AG04450 (cell line): ENCODE results near the gene ZNF682. TPM values are rescaled to one million over a fixed set of nuclear protein-coding genes. Genes with fewer than 3 reads are reported as not detected.
"Not testable (repeated sequence)": the region's sequence is repeated elsewhere in the genome, so short reads cannot be mapped to it uniquely, and the experiment has no call there.

Experiments used
- CTCF ChIA-PET: fragments of 300-600, 350-600 bp; formaldehyde crosslinking; extraction: SDS; loops from one replicate; lab custom pipeline; 2022; ENCODE audit warnings: antibody characterized with exemption, inconsistent platforms; lab: Charles Lee
- POLR2A ChIA-PET: fragments of 350-600 bp; formaldehyde crosslinking; extraction: SDS; loops from one replicate; lab custom pipeline; 2021; ENCODE audit warnings: antibody characterized with exemption, inconsistent platforms; lab: Yijun Ruan, JAX
- DNase-seq: peaks from one replicate; pipeline ENCODE4 v3.0.0-alpha.2; 2011; ENCODE audit warnings: low read depth, low spot score
- H3K27ac ChIP-seq: one replicate; pipeline ENCODE4 v1.5.1; 2012; ENCODE audit warnings: low read depth, low read length, control low read depth
- H3K27me3 ChIP-seq: one replicate; pipeline ENCODE4 v1.6.0; 2012; ENCODE audit warnings: low read length; ENCODE audit not compliant: control insufficient read depth, insufficient read depth
- H3K4me3 ChIP-seq: 2 replicates; pipeline ENCODE4 v1.5.1; 2011; ENCODE audit warnings: mild to moderate bottlenecking, low read depth, low read length, control low read depth
- H3K9me3 ChIP-seq: 2 replicates; pipeline ENCODE4 v1.5.1; 2012; ENCODE audit warnings: low read length; ENCODE audit not compliant: control insufficient read depth, insufficient read depth
- polyA plus RNA-seq: library from polyadenylated mRNA; depleted of rRNA; stranded (reverse); fragments of >200 nt; gene quantifications from 2 replicates; pipeline ENCODE4 v1.2.3, GENCODE V29; 2011
- TF ChIP-seq, protein P1 (sequence below): IDR thresholded peaks from 2 replicates; pipeline ENCODE4 v1.5.1; 2011; ENCODE audit warnings: low read depth, low read length, control low read depth, inconsistent platforms

Gene ZNF682
- polyA plus RNA-seq, 1 experiment, result 2.0 TPM

DNA sequence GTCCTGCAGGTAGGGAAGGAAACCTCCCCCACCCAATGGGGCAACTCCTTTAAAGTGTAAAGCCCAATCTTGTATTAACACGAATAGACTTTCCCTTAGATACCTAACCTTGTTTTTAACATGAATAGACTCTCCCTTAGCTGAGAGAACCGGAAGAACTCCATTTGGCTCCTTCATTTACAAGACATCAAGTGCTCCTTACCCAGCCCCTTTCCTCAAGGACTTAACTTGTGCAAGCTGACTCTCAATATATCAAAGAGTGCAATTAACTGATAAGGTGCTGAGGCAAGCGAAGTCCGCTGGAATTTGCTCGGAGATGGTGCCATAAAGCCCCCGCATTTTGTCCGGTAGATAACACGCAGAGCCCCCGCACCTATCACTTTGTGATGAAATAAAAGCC, 28.6 kb upstream of the ZNF682 start:
- Histone ChIP-seq H3K27me3 (no peaks in the 10 kb centered on the region), H3K9me3 (peaks cover 13% of the 10 kb centered on the region), H3K4me3 (no peak overlapping the region), H3K27ac (no peak overlapping the region)
- POLR2A ChIA-PET, result no interaction called here
- CTCF ChIA-PET, result no interaction called here
- DNase-seq, result no peak
- TF ChIP-seq, protein P1, sequence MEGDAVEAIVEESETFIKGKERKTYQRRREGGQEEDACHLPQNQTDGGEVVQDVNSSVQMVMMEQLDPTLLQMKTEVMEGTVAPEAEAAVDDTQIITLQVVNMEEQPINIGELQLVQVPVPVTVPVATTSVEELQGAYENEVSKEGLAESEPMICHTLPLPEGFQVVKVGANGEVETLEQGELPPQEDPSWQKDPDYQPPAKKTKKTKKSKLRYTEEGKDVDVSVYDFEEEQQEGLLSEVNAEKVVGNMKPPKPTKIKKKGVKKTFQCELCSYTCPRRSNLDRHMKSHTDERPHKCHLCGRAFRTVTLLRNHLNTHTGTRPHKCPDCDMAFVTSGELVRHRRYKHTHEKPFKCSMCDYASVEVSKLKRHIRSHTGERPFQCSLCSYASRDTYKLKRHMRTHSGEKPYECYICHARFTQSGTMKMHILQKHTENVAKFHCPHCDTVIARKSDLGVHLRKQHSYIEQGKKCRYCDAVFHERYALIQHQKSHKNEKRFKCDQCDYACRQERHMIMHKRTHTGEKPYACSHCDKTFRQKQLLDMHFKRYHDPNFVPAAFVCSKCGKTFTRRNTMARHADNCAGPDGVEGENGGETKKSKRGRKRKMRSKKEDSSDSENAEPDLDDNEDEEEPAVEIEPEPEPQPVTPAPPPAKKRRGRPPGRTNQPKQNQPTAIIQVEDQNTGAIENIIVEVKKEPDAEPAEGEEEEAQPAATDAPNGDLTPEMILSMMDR, result no peak

DNA sequence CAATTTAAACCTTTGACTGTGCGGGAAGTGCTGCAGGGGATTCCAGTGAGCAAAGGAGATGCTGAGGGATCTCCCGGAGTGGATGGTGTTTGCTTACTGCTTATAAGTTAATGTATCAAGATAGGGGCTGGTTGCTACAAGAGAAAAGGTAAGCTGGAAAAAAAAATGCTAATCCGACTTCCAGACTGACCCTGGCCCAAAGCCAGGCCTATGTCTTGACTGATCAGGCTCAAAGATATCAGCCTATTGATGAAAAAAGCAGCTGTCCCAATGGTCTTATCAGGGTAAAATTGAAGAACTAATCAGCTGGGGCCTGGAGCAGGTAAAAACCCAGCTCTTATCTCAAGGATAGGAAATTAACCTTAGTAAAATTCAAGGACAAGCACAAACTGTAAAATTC, 27.6 kb upstream of the ZNF682 start:
- no peak overlapping the region for H3K27ac ChIP-seq
- H3K27me3 ChIP-seq, result no peaks in the 10 kb centered on the region
- H3K4me3 ChIP-seq, result no peak overlapping the region
- no peak for DNase-seq
- TF ChIP-seq, protein P1, result no peak
- peaks cover 13% of the 10 kb centered on the region for H3K9me3 ChIP-seq
- POLR2A ChIA-PET, result no interaction called here
- CTCF ChIA-PET, result no interaction called here

DNA sequence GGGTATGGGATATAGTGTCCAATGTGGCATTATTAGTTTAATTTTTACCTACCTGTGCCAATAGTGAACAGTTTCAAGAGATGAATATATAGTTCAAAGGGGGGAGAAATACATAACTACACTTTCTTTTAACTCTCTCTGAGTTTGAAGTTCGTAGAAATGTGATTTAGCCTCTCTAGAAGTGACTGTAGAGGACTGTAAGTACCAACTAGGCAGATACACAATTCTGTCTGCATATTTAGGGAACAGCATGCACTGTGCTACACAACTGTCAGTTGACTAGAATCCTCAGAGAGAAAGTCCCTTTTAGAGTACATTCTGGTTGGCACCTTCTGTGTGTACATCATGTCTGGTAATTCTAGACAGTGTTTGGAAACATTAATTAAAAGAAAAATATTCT, 21.0 kb upstream of the ZNF682 start:
- POLR2A ChIA-PET, result no interaction called here
- peaks cover 8% of the 10 kb centered on the region; the same call in 1 of the 2 replicates for H3K9me3 ChIP-seq
- no peaks in the 10 kb centered on the region for H3K27me3 ChIP-seq
- H3K27ac ChIP-seq, result no peak overlapping the region
- CTCF ChIA-PET, result no interaction called here
- TF ChIP-seq, protein P1, result no peak
- no peak for DNase-seq
- no peak overlapping the region for H3K4me3 ChIP-seq

DNA sequence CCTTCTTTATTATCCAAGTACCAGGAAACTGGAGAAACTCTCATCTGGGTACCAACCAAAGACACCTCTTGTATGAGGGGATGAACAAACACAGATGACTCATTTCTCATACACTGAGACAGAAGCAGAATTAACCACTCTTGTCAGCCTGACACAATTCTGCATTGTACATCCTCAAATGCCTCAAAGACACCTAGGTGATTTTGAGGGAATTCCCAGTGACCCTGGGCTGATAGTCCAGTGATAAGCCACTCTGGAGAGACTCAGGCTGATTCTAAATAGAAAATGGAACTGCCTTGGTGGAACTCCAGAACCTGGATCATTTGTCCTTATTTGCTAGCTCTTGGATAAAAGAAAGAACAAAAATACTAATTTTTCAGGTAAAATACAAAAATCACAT, 19.4 kb upstream of the ZNF682 start:
- H3K9me3 ChIP-seq, DNase-seq, POLR2A ChIA-PET, H3K27me3 ChIP-seq, CTCF ChIA-PET, H3K4me3 ChIP-seq, H3K27ac ChIP-seq: not testable (repeated sequence)

DNA sequence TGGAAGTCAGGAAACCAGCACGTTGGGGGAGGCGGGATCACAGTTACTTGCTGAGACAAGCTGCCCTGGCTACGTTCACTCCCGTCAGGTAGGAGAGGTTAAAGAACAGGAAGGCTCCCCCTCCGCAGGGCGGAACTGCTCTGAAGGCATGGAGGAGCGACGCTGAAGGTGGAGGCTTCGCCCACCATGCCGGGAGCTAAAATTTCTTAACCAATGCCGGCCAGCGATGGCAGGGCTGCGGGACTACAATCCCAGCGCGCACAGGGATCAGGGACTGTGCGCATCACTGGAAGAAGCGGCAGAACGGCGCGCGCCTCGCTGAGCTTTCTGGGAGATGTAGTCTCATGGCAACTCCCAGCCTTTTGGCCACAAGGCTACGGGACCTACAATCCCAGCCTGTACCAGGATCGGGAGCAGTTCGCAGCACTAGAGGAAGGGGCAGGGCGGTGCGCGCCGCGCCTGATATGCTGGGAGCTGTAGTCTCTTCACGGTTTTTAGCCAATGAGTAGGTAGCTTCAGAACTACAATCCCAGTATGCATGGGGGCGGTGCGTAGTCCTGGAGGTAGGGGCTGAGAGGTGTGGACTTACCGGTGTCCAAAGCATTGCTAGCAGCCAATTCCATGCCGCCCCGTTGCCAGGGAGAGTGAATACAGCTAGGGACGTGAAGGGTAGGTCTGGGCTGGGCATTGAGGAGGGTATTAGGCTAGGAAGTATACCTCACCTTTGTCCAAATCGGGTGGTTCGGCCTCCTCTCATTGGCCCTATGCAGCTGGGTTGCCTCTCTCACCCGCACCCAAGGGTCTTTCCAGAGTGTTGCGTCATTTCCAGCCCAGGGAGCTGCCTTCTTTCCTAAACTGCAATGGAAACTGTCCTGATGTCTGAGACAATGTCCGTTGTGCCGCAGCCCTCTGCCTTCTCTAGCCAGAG, 12.8 kb upstream of the ZNF682 start:
- peak overlapping the region; percentile 61 for H3K27ac ChIP-seq
- peak; percentile 94 for DNase-seq
- H3K9me3 ChIP-seq, result peaks cover 2% of the 10 kb centered on the region; the same call in 1 of the 2 replicates
- CTCF ChIA-PET, result interaction anchor here (1.2 kb wide), 1 partner anchor 12 kb away, joined by 3 read pairs; no protein-coding TSS in a partner anchor
- TF ChIP-seq, protein P1, result no peak
- POLR2A ChIA-PET, result interaction anchor here (0.7 to 1.3 kb wide), 5 partner anchors 13 to 372 kb away, joined by 3 to 12 read pairs (median 4); partner anchors contain the start of genes ZNF486, ZNF682 and ZNF90
- peak overlapping the region; percentile 97 for H3K4me3 ChIP-seq
- H3K27me3 ChIP-seq, result no peaks in the 10 kb centered on the region

DNA sequence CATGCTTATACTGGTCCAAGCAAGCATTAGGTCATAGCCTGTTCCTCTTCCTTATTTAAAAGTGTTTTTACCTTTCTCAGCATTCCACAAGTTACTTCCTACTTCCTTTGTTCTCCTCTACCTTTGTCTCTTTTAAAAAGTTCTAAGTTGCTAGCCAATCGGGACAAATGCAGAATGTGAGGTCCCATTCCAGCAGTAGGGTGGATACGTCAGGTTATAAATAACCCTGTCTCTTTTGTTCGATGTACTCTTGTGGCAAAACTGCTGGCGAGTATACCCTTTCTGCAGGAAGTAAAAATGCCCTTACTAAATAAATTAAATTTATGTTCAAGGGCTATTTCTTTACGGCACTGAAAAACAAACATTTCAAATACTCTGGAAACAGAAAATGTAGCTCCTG, 6.4 kb upstream of the ZNF682 start:
- H3K27me3 ChIP-seq, H3K27ac ChIP-seq, H3K4me3 ChIP-seq, POLR2A ChIA-PET, CTCF ChIA-PET, H3K9me3 ChIP-seq, DNase-seq: not testable (repeated sequence)
